ENCODE measurements around the gene ZMIZ1. TPM values are rescaled to one million over a fixed set of nuclear protein-coding genes. Genes with fewer than 3 reads are reported as not detected.

The ZMIZ1 gene
- total RNA-seq, 1 experiment from 2014 or later = 34.2 TPM

DNA sequence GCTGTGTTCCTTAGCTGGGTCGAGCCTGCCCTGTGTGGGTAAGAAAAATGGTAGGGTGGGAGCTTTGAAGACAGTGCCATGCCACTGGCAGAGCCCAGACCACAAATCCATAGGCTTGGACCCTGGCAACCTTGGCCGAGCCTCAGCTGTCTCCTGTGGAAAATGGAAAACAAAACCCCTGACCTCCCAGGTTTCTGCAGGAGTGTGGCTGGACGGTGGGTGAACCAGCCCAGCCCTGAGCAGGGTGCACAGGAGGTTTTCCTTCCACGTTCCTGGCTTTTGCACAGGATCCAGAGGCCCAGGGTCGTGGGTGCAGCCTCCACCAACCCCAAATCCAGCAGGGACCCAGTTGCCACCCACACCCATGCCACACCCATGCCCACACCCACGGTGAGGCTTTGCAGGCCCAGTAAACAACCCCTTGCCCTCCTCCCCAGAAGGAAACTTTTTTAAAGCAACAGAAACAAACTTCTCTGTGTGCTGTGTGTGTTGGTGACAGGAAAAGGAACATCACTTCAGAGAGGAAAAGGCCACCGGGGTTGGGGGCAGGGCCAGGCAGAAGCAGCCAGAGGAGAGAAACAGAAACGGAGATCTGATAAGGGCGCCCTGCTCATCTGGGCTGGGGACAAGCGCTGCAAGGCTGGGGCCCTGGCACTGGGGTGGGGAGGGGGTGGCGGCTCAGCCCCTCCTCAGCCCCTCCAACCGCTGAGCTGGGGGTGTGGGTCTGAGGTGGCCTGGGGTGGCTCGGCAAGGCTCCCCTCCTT, 20.7 kb upstream of the ZMIZ1 start:
- CTCF ChIA-PET = no interaction called here
- POLR2A ChIA-PET = interaction anchor here (0.6 kb wide), 1 partner anchor 10 kb away, joined by 3 read pairs; no protein-coding TSS in a partner anchor
- TF ChIP-seq, protein P1, sequence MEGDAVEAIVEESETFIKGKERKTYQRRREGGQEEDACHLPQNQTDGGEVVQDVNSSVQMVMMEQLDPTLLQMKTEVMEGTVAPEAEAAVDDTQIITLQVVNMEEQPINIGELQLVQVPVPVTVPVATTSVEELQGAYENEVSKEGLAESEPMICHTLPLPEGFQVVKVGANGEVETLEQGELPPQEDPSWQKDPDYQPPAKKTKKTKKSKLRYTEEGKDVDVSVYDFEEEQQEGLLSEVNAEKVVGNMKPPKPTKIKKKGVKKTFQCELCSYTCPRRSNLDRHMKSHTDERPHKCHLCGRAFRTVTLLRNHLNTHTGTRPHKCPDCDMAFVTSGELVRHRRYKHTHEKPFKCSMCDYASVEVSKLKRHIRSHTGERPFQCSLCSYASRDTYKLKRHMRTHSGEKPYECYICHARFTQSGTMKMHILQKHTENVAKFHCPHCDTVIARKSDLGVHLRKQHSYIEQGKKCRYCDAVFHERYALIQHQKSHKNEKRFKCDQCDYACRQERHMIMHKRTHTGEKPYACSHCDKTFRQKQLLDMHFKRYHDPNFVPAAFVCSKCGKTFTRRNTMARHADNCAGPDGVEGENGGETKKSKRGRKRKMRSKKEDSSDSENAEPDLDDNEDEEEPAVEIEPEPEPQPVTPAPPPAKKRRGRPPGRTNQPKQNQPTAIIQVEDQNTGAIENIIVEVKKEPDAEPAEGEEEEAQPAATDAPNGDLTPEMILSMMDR (IDR thresholded peaks at IDR 0.05) = no peak
- TF ChIP-seq, protein P2, sequence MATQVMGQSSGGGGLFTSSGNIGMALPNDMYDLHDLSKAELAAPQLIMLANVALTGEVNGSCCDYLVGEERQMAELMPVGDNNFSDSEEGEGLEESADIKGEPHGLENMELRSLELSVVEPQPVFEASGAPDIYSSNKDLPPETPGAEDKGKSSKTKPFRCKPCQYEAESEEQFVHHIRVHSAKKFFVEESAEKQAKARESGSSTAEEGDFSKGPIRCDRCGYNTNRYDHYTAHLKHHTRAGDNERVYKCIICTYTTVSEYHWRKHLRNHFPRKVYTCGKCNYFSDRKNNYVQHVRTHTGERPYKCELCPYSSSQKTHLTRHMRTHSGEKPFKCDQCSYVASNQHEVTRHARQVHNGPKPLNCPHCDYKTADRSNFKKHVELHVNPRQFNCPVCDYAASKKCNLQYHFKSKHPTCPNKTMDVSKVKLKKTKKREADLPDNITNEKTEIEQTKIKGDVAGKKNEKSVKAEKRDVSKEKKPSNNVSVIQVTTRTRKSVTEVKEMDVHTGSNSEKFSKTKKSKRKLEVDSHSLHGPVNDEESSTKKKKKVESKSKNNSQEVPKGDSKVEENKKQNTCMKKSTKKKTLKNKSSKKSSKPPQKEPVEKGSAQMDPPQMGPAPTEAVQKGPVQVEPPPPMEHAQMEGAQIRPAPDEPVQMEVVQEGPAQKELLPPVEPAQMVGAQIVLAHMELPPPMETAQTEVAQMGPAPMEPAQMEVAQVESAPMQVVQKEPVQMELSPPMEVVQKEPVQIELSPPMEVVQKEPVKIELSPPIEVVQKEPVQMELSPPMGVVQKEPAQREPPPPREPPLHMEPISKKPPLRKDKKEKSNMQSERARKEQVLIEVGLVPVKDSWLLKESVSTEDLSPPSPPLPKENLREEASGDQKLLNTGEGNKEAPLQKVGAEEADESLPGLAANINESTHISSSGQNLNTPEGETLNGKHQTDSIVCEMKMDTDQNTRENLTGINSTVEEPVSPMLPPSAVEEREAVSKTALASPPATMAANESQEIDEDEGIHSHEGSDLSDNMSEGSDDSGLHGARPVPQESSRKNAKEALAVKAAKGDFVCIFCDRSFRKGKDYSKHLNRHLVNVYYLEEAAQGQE (IDR thresholded peaks at IDR 0.05; ENCODE audit: insufficient read depth in 1 of 2, low read depth in 2 of 2, low read length in 1 of 2) = no peak
- TF ChIP-seq SIN3A (IDR thresholded peaks at IDR 0.05; ENCODE audit: borderline replicate concordance, insufficient read depth, low read depth, low read length) (no peak), TCF7L2 (IDR thresholded peaks at IDR 0.05; ENCODE audit: low read depth, low read length) (no peak)
- no peak overlapping the region for H3K27ac ChIP-seq (ENCODE audit: low read length)
- H3K27me3 ChIP-seq (ENCODE audit: control insufficient read depth, insufficient read depth, low read length) = no peaks in the 10 kb centered on the region
- no peaks in the 10 kb centered on the region for H3K9me3 ChIP-seq (ENCODE audit: control insufficient read depth, insufficient read depth, low read depth, low read length)
- H3K4me1 ChIP-seq (ENCODE audit: control insufficient read depth, insufficient read depth, low read length) = peaks cover 8% of the 10 kb centered on the region
- in situ Hi-C loops (cut with HindIII; ENCODE audit: low pct_unique_long_range_greater_than_20kb, low sequenced_read_pairs) (no loop called here), intact Hi-C loops (cut with micrococcal nuclease; ENCODE audit: unreplicated experiment) (no loop called here)
- H3K36me3 ChIP-seq (ENCODE audit: control insufficient read depth, insufficient read depth, low read length) = no peaks in the 10 kb centered on the region
- no peak overlapping the region for H3K4me3 ChIP-seq (ENCODE audit: low read depth in 2 of 2, low read length in 2 of 2)
- BruUV-seq (replicated peaks) = no TSS peak
- no peak for ATAC-seq
- DNase-seq (ENCODE audit: low read depth, low spot score) = no peak

GRCh38 chr10:79048639-79049550, 19.9 kb upstream of the ZMIZ1 start:
- in situ Hi-C loops (cut with HindIII; ENCODE audit: low pct_unique_long_range_greater_than_20kb, low sequenced_read_pairs) = no loop called here
- intact Hi-C loops (cut with micrococcal nuclease; ENCODE audit: unreplicated experiment) = no loop called here
- H3K36me3 ChIP-seq (ENCODE audit: control insufficient read depth, insufficient read depth, low read length) = no peaks in the 10 kb centered on the region
- no peak overlapping the region for H3K27ac ChIP-seq (ENCODE audit: low read length)
- no peak for ATAC-seq
- BruUV-seq (replicated peaks) = no TSS peak
- H3K4me1 ChIP-seq (ENCODE audit: control insufficient read depth, insufficient read depth, low read length) = peaks cover 8% of the 10 kb centered on the region
- no peaks in the 10 kb centered on the region for H3K27me3 ChIP-seq (ENCODE audit: control insufficient read depth, insufficient read depth, low read length)
- ChIA-PET POLR2A (interaction anchor here (0.6 kb wide), 1 partner anchor 9 kb away, joined by 3 read pairs; no protein-coding TSS in a partner anchor), CTCF (no interaction called here)
- TF ChIP-seq, protein P2 (IDR thresholded peaks at IDR 0.05; ENCODE audit: insufficient read depth in 1 of 2, low read depth in 2 of 2, low read length in 1 of 2) = no peak
- TF ChIP-seq TCF7L2 (IDR thresholded peaks at IDR 0.05; ENCODE audit: low read depth, low read length) = no peak
- TF ChIP-seq, protein P1 (IDR thresholded peaks at IDR 0.05) = no peak
- no peak for TF ChIP-seq POLR2AphosphoS5 (IDR thresholded peaks at IDR 0.05; ENCODE audit: low read depth, low read length)
- H3K9me3 ChIP-seq (ENCODE audit: control insufficient read depth, insufficient read depth, low read depth, low read length) = no peaks in the 10 kb centered on the region
- no peak for DNase-seq (ENCODE audit: low read depth, low spot score)
- H3K4me3 ChIP-seq (ENCODE audit: low read depth in 2 of 2, low read length in 2 of 2) = no peak overlapping the region
